Measurements from ENCODE around the gene SLC17A5. TPM values are rescaled to one million over a fixed set of nuclear protein-coding genes. Genes with fewer than 3 reads are reported as not detected.

SLC17A5 gene
- total RNA-seq, 1 donor = 46.6 TPM

GRCh38 chr6:73652637-73653570 is 888 bp downstream of the SLC17A5 start:
- peak; percentile 57 for DNase-seq (ENCODE audit: low read depth)
- H3K4me3 ChIP-seq (ENCODE audit: low read depth, low read length) = peak overlapping the region; percentile 84
- peak; percentile 36 for TF ChIP-seq CTCF (IDR thresholded peaks at IDR 0.05; ENCODE audit: insufficient read depth, low read depth, low read length)

GRCh38 chr6:73649783-73650182 is 4.0 kb downstream of the SLC17A5 start:
- no peak overlapping the region for H3K4me3 ChIP-seq (ENCODE audit: low read depth, low read length)
- no peak for DNase-seq (ENCODE audit: low read depth)

GRCh38 chr6:73648166-73648565 is 5.6 kb downstream of the SLC17A5 start:
- no peak overlapping the region for H3K4me3 ChIP-seq (ENCODE audit: low read depth, low read length)
- no peak for TF ChIP-seq CTCF (IDR thresholded peaks at IDR 0.05; ENCODE audit: insufficient read depth, low read depth, low read length)
- DNase-seq (ENCODE audit: low read depth) = no peak

More at GRCh38 chr6:73649783-73650182, 4.0 kb downstream of the SLC17A5 start:
- TF ChIP-seq CTCF (IDR thresholded peaks at IDR 0.05; ENCODE audit: insufficient read depth, low read depth, low read length) = no peak

- DNase-seq (ENCODE audit: low read depth) = no peak
- no peak for TF ChIP-seq CTCF (IDR thresholded peaks at IDR 0.05; ENCODE audit: insufficient read depth, low read depth, low read length)
- peak overlapping the region; percentile 40 for H3K4me3 ChIP-seq (ENCODE audit: low read depth, low read length)
These were observed 8.7 kb downstream of the SLC17A5 start for GRCh38 chr6:73644941-73645591.

- TF ChIP-seq CTCF (IDR thresholded peaks at IDR 0.05; ENCODE audit: insufficient read depth, low read depth, low read length) = no peak
- no peak for DNase-seq (ENCODE audit: low read depth)
These were observed 9.8 kb downstream of the SLC17A5 start for GRCh38 chr6:73644030-73644429.

GRCh38 chr6:73642530-73642929 is 11.3 kb downstream of the SLC17A5 start:
- TF ChIP-seq CTCF (IDR thresholded peaks at IDR 0.05; ENCODE audit: insufficient read depth, low read depth, low read length) = no peak
- peak; percentile 26 for DNase-seq (ENCODE audit: low read depth)
- H3K4me3 ChIP-seq (ENCODE audit: low read depth, low read length) = no peak overlapping the region

More at GRCh38 chr6:73644030-73644429, 9.8 kb downstream of the SLC17A5 start:
- no peak overlapping the region for H3K4me3 ChIP-seq (ENCODE audit: low read depth, low read length)
